ENCODE data around the gene KHDRBS2. TPM values are rescaled to one million over a fixed set of nuclear protein-coding genes. Genes with fewer than 3 reads are reported as not detected.

The KHDRBS2 gene
- total RNA-seq, 1 experiment from 2014 or later: 2.7 TPM

DNA sequence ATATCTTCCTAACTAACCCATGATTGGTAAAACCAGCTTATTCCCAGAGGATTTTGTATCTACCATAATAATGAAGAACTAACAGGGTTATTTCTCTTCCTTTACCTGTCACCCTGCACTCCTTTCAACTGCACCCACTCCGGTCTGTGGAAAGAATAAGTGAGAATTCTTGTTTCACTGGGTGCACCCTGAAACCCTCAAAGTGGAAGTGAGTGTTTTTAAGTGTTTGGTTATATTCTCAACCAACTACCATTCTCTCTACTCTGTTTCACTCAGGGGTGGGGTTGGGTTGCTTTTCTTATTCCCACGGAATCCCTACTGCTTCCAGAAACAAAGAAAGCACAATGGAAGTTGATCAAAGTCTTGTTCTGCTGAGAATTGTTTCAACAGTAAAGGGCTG lies 42.6 kb upstream of the KHDRBS2 start:
- no peaks in the 10 kb centered on the region for H4K20me1 ChIP-seq (ENCODE audit: control insufficient read depth, insufficient read depth, insufficient read length)
- H2BK5ac ChIP-seq (ENCODE audit: insufficient read length, low read length): no peak overlapping the region
- peaks cover 0 to 8% (median 4%) of the 10 kb centered on the region in 3 experiments; a peak in 5 of 7 replicates for H3K36me3 Mint-ChIP-seq (ENCODE audit: insufficient read depth in 1 of 3, low read depth in 3 of 3)
- no peak for DNase-seq
- no peak overlapping the region for H4K5ac ChIP-seq (ENCODE audit: insufficient read length, low read depth, low read length)
- H3K9ac ChIP-seq (ENCODE audit: extremely low read depth, insufficient read length, low read length): no peak overlapping the region
- H3T11ph ChIP-seq (ENCODE audit: low read length): no peak overlapping the region
- no peak overlapping the region for H2BK20ac ChIP-seq (ENCODE audit: low read depth, low read length, poor library complexity, severe bottlenecking)
- no peak overlapping the region for H2BK12ac ChIP-seq (ENCODE audit: insufficient read length, low read depth, low read length)
- TF ChIP-seq, protein P1, sequence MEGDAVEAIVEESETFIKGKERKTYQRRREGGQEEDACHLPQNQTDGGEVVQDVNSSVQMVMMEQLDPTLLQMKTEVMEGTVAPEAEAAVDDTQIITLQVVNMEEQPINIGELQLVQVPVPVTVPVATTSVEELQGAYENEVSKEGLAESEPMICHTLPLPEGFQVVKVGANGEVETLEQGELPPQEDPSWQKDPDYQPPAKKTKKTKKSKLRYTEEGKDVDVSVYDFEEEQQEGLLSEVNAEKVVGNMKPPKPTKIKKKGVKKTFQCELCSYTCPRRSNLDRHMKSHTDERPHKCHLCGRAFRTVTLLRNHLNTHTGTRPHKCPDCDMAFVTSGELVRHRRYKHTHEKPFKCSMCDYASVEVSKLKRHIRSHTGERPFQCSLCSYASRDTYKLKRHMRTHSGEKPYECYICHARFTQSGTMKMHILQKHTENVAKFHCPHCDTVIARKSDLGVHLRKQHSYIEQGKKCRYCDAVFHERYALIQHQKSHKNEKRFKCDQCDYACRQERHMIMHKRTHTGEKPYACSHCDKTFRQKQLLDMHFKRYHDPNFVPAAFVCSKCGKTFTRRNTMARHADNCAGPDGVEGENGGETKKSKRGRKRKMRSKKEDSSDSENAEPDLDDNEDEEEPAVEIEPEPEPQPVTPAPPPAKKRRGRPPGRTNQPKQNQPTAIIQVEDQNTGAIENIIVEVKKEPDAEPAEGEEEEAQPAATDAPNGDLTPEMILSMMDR (conservative IDR thresholded peaks at IDR 0.05): no peak
- no peak overlapping the region for H3K4ac ChIP-seq (ENCODE audit: low read depth, low read length)
- whole genome bisulfite sequencing (ENCODE audit: extremely low coverage, insufficient read length, low lambda C conversion rate): no CpG with 5 or more reads among the region's 2 CpGs
- H3K79me1 ChIP-seq (ENCODE audit: insufficient read depth, low read depth, low read length, poor library complexity, severe bottlenecking): no peaks in the 10 kb centered on the region
- no peak overlapping the region for H3K27ac Mint-ChIP-seq
- H3K18ac ChIP-seq (ENCODE audit: insufficient read length, low read depth, low read length): no peak overlapping the region
- no peaks in the 10 kb centered on the region for H3K79me2 ChIP-seq (ENCODE audit: insufficient read depth, low read length)
- no peak overlapping the region for H2BK120ac ChIP-seq (ENCODE audit: low read depth, low read length, poor library complexity, severe bottlenecking)
- no peak overlapping the region for H4K91ac ChIP-seq (ENCODE audit: insufficient read length, low read depth, low read length)
- no peak overlapping the region for H3K27ac ChIP-seq (ENCODE audit: insufficient read length, low read depth, low read length)
- H3K23me2 ChIP-seq (ENCODE audit: insufficient read length, low read depth, low read length, poor library complexity, severe bottlenecking): no peaks in the 10 kb centered on the region
- H3K56ac ChIP-seq (ENCODE audit: insufficient read length, low read depth, low read length): no peak overlapping the region
- peaks cover 18% of the 10 kb centered on the region in 2 experiments for H3K4me1 Mint-ChIP-seq
- H4K8ac ChIP-seq (replicated peaks; ENCODE audit: insufficient read length, low read depth, low read length): no peak overlapping the region
- no peaks in the 10 kb centered on the region for H3K27me3 Mint-ChIP-seq (ENCODE audit: low read depth)
- H3K14ac ChIP-seq (ENCODE audit: insufficient read depth, low read length): no peak overlapping the region
- H3K4me3 Mint-ChIP-seq: no peak overlapping the region
- H3K9me3 ChIP-seq (ENCODE audit: control insufficient read depth, low read depth, low read length): no peaks in the 10 kb centered on the region
- no peaks in the 10 kb centered on the region for H3K27me3 ChIP-seq (ENCODE audit: insufficient read depth, low read length)
- H3K4me1 ChIP-seq (ENCODE audit: insufficient read depth, low read length): no peaks in the 10 kb centered on the region; the same call in 1 of the 2 replicates
- H3K23ac ChIP-seq (ENCODE audit: insufficient read length, low read depth, low read length): no peak overlapping the region
- H3K4me2 ChIP-seq (ENCODE audit: insufficient read depth, insufficient read length, low read length): no peak overlapping the region
- no peak overlapping the region for H2AK5ac ChIP-seq (ENCODE audit: insufficient read length, low read length)
- no peak overlapping the region for H2AFZ ChIP-seq (ENCODE audit: low read length)
- peaks cover 6 to 11% of the 10 kb centered on the region in 2 experiments; a peak in 4 of 5 replicates for H3K9me3 Mint-ChIP-seq
- no peak overlapping the region for H2BK15ac ChIP-seq (ENCODE audit: low read depth, low read length)

Measured in H9 (cell line).